HG02870 (cell line): ENCODE data around the gene ARID1A.

Source experiments
- ATAC-seq: cut with Tn5 transposase; IDR thresholded peaks from one replicate; pipeline ENCODE4 v1.9.1; 2021; ENCODE audit warnings: mild to moderate bottlenecking, moderate library complexity; ENCODE audit not compliant: unreplicated experiment

The ARID1A gene

GRCh38 chr1:26727476-26727875 lies 31.7 kb downstream of the ARID1A start:
- ATAC-seq = no peak

GRCh38 chr1:26728645-26729044 lies 32.8 kb downstream of the ARID1A start:
- no peak for ATAC-seq

GRCh38 chr1:26729633-26730032 lies 33.8 kb downstream of the ARID1A start:
- ATAC-seq = no peak

GRCh38 chr1:26730695-26731094 lies 34.9 kb downstream of the ARID1A start:
- no peak for ATAC-seq

- ATAC-seq = no peak
These were observed 35.6 kb downstream of the ARID1A start for GRCh38 chr1:26731233-26731902.

GRCh38 chr1:26733392-26733791 lies 37.6 kb downstream of the ARID1A start:
- no peak for ATAC-seq

GRCh38 chr1:26733982-26734381 lies 38.2 kb downstream of the ARID1A start:
- no peak for ATAC-seq

- ATAC-seq = no peak
These were observed 38.8 kb downstream of the ARID1A start for GRCh38 chr1:26734501-26735058.

- ATAC-seq = no peak
These were observed 43.6 kb downstream of the ARID1A start for GRCh38 chr1:26739329-26739914.

- ATAC-seq = no peak
These were observed 44.3 kb downstream of the ARID1A start for GRCh38 chr1:26740023-26740634.

GRCh38 chr1:26740952-26741351 lies 45.1 kb downstream of the ARID1A start:
- ATAC-seq = no peak

GRCh38 chr1:26743426-26744059 lies 47.7 kb downstream of the ARID1A start:
- peak; percentile 9 for ATAC-seq

GRCh38 chr1:26744075-26744959 lies 48.5 kb downstream of the ARID1A start:
- peak; percentile 93 for ATAC-seq

GRCh38 chr1:26745191-26745590 lies 49.4 kb downstream of the ARID1A start:
- no peak for ATAC-seq

GRCh38 chr1:26747048-26747447 lies 51.2 kb downstream of the ARID1A start:
- ATAC-seq = no peak

- no peak for ATAC-seq
These were observed 52.5 kb downstream of the ARID1A start for GRCh38 chr1:26748351-26748750.

GRCh38 chr1:26749458-26749857 lies 53.6 kb downstream of the ARID1A start:
- ATAC-seq = no peak

- ATAC-seq = no peak
These were observed 54.6 kb downstream of the ARID1A start for GRCh38 chr1:26750428-26750827.

GRCh38 chr1:26752519-26752918 lies 56.7 kb downstream of the ARID1A start:
- ATAC-seq = no peak

GRCh38 chr1:26754086-26754874 lies 58.5 kb downstream of the ARID1A start:
- ATAC-seq = no peak
